Measurements from ENCODE around the gene CNGB1.

DNA sequence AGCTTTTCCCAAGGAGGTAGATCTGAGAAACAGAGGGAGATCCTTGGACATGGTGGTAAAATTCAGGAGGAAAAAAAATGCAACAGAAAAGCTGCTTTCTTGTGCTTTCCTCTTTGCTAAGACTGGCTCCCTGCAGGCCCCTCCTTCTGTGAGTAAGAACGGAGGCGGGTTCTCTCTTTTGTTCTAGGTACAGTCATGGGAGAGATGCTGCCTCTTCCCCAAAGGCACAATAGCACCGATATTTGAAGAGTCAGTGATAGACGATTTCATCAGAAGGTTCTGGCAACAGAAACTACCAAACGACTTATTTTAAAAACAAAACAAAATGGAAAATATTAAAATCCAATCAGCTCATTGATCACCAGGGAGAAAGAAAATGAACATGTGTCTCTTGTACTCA, 136.0 kb downstream of the CNGB1 start:
- TF ChIP-seq EZH2phosphoT487 (IDR thresholded peaks at IDR 0.05; ENCODE audit: low read depth, severe bottlenecking, unreplicated experiment), result no peak
- no peak for TF ChIP-seq EZH2 (IDR thresholded peaks at IDR 0.05; ENCODE audit: borderline replicate concordance)
